Glutamatergic neuron (in vitro differentiated cells): ENCODE results near the gene ROBO1. TPM values are rescaled to one million over a fixed set of nuclear protein-coding genes. Genes with fewer than 3 reads are reported as not detected.

Experiments used
- DNase-seq: peaks from one replicate; pipeline ENCODE4 v3.0.0; 2022
- H3K27ac Mint-ChIP-seq: one replicate; pipeline ENCODE4 v1.8.0; 2020; ENCODE audit warnings: mild to moderate bottlenecking, mixed read lengths, inconsistent platforms; ENCODE audit not compliant: unreplicated experiment
- H3K27me3 Mint-ChIP-seq: one replicate; pipeline ENCODE4 v1.8.0; 2020; ENCODE audit warnings: mild to moderate bottlenecking, moderate library complexity, mixed read lengths, inconsistent platforms; ENCODE audit not compliant: unreplicated experiment
- H3K36me3 Mint-ChIP-seq: one replicate; pipeline ENCODE4 v1.8.0; 2020; ENCODE audit warnings: mild to moderate bottlenecking, mixed read lengths, inconsistent platforms; ENCODE audit not compliant: unreplicated experiment
- H3K4me1 Mint-ChIP-seq: one replicate; pipeline ENCODE4 v1.8.0; 2020; ENCODE audit warnings: mild to moderate bottlenecking, low read depth, mixed read lengths, inconsistent platforms; ENCODE audit not compliant: unreplicated experiment
- H3K4me3 Mint-ChIP-seq: one replicate; pipeline ENCODE4 v1.8.0; 2020; ENCODE audit warnings: mild to moderate bottlenecking, mixed read lengths, inconsistent platforms; ENCODE audit not compliant: unreplicated experiment
- H3K9me3 Mint-ChIP-seq: one replicate; pipeline ENCODE4 v1.8.0; 2020; ENCODE audit warnings: mild to moderate bottlenecking, moderate library complexity, mixed read lengths, inconsistent platforms; ENCODE audit not compliant: unreplicated experiment
- total RNA-seq: library from RNA; stranded (reverse); fragmentation: NEBNext Ultra II Directional; extraction: Animal tissue kit (Norgen Biotek cat#: 25700); gene quantifications from one replicate; pipeline ENCODE4 v1.2.1, GENCODE V29; 2021; ENCODE audit not compliant: unreplicated experiment
- TF ChIP-seq, protein P1 (sequence below): fragments of 200-600 bp; sonication (generic); IDR thresholded peaks from one replicate; pipeline ENCODE4 v1.5.0; 2021; ENCODE audit not compliant: partially characterized antibody, unreplicated experiment

Gene ROBO1
- total RNA-seq, 1 donor from 2014 or later = 505 TPM

DNA sequence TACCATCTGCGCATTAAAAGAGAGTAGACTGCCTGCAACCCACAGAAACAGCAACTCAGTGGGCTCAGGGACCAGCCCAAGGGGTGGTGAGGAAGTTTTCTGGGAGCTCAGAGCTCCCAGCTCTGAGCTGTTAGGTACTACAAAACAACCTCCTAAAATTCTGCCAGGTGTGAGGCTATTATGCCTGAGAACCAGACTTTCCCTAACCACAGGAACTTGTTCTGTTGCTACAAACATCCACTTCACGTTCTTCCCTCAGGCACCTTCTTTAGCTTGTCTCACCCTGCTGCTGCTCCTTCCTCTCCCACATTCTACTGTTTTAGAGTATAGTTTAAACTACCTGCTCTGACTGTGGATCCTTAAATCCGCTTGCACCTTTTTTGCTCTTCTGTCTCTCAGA is 399.4 kb downstream of the ROBO1 start:
- no peak overlapping the region for H3K27ac Mint-ChIP-seq
- H3K36me3 Mint-ChIP-seq = peaks cover 11% of the 10 kb centered on the region

GRCh38 chr3:79367803-79368202 is 400.0 kb downstream of the ROBO1 start:
- Mint-ChIP-seq H3K27me3 (no peaks in the 10 kb centered on the region), H3K36me3 (peaks cover 11% of the 10 kb centered on the region), H3K9me3 (no peaks in the 10 kb centered on the region), H3K27ac (no peak overlapping the region), H3K4me3 (no peak overlapping the region), H3K4me1 (peaks cover 7% of the 10 kb centered on the region)
- TF ChIP-seq, protein P1, sequence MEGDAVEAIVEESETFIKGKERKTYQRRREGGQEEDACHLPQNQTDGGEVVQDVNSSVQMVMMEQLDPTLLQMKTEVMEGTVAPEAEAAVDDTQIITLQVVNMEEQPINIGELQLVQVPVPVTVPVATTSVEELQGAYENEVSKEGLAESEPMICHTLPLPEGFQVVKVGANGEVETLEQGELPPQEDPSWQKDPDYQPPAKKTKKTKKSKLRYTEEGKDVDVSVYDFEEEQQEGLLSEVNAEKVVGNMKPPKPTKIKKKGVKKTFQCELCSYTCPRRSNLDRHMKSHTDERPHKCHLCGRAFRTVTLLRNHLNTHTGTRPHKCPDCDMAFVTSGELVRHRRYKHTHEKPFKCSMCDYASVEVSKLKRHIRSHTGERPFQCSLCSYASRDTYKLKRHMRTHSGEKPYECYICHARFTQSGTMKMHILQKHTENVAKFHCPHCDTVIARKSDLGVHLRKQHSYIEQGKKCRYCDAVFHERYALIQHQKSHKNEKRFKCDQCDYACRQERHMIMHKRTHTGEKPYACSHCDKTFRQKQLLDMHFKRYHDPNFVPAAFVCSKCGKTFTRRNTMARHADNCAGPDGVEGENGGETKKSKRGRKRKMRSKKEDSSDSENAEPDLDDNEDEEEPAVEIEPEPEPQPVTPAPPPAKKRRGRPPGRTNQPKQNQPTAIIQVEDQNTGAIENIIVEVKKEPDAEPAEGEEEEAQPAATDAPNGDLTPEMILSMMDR = no peak
- no peak for DNase-seq

More for the DNA sequence above, 399.4 kb downstream of the ROBO1 start:
- Mint-ChIP-seq H3K9me3 (no peaks in the 10 kb centered on the region), H3K4me3 (no peak overlapping the region), H3K4me1 (peaks cover 7% of the 10 kb centered on the region), H3K27me3 (no peaks in the 10 kb centered on the region)
- TF ChIP-seq, protein P1 = no peak
- DNase-seq = no peak

GRCh38 chr3:79367066-79367465 is 400.7 kb downstream of the ROBO1 start:
- TF ChIP-seq, protein P1 = no peak
- no peak overlapping the region for H3K27ac Mint-ChIP-seq
- peaks cover 5% of the 10 kb centered on the region for H3K36me3 Mint-ChIP-seq
- peaks cover 7% of the 10 kb centered on the region for H3K4me1 Mint-ChIP-seq
- H3K4me3 Mint-ChIP-seq = no peak overlapping the region
- H3K9me3 Mint-ChIP-seq = no peaks in the 10 kb centered on the region
- H3K27me3 Mint-ChIP-seq = no peaks in the 10 kb centered on the region
- DNase-seq = no peak

DNA sequence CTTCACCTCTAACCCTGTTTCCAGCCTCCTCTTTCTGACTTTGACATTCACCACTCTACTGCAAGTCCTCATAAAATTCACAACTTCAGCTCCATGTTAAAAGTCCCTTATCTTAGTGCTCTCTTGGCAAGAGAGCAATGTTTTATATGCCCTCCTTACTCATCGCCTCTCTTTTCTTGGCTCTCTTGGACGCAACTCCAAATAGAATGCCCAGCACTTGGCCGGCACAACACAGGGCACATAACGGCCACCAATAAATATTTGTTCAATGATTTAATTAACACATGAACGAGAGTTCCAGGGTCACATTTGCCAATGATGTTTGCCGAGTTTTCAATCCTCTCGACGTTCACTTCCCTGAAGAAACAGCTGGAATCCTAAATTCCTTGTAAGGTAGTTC is 401.4 kb downstream of the ROBO1 start:
- Mint-ChIP-seq H3K27me3 (no peaks in the 10 kb centered on the region), H3K4me1 (peaks cover 7% of the 10 kb centered on the region), H3K9me3 (no peaks in the 10 kb centered on the region), H3K4me3 (no peak overlapping the region), H3K27ac (no peak overlapping the region), H3K36me3 (peaks cover 3% of the 10 kb centered on the region)
- no peak for DNase-seq
- TF ChIP-seq, protein P1 = no peak

GRCh38 chr3:79364784-79365183 is 403.0 kb downstream of the ROBO1 start:
- H3K4me1 Mint-ChIP-seq = peaks cover 7% of the 10 kb centered on the region
- no peak overlapping the region for H3K27ac Mint-ChIP-seq
- H3K36me3 Mint-ChIP-seq = no peaks in the 10 kb centered on the region
- no peak overlapping the region for H3K4me3 Mint-ChIP-seq
- DNase-seq = no peak
- no peaks in the 10 kb centered on the region for H3K27me3 Mint-ChIP-seq
- TF ChIP-seq, protein P1 = no peak
- H3K9me3 Mint-ChIP-seq = no peaks in the 10 kb centered on the region
